Measurements from ENCODE around the gene RUNX2.

DNA sequence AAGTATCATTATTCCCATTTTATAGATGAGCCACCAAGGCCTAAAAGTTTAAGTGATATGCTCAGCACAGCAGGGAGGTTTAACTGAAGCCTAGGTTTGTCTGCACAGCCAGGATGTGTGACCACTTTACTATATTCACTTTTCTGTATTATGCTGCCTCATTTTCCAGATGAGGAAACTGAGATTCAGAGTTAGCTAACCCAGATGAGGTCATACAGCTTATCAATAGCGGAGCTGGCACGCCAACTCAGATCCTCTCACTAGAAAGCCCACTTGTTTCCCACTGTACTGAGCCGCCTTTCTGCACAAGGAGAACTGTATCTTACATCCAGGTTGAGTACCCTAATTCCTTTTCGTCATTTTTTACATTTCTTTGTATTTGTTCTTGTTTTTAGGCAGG is 181.3 kb downstream of the RUNX2 start:
- TF ChIP-seq, protein P1, sequence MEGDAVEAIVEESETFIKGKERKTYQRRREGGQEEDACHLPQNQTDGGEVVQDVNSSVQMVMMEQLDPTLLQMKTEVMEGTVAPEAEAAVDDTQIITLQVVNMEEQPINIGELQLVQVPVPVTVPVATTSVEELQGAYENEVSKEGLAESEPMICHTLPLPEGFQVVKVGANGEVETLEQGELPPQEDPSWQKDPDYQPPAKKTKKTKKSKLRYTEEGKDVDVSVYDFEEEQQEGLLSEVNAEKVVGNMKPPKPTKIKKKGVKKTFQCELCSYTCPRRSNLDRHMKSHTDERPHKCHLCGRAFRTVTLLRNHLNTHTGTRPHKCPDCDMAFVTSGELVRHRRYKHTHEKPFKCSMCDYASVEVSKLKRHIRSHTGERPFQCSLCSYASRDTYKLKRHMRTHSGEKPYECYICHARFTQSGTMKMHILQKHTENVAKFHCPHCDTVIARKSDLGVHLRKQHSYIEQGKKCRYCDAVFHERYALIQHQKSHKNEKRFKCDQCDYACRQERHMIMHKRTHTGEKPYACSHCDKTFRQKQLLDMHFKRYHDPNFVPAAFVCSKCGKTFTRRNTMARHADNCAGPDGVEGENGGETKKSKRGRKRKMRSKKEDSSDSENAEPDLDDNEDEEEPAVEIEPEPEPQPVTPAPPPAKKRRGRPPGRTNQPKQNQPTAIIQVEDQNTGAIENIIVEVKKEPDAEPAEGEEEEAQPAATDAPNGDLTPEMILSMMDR (IDR thresholded peaks at IDR 0.05; ENCODE audit: poor library complexity) = no peak
- TF ChIP-seq EZH2 (IDR thresholded peaks at IDR 0.05; ENCODE audit: borderline replicate concordance) (no peak), EZH2phosphoT487 (IDR thresholded peaks at IDR 0.05; ENCODE audit: low read depth, severe bottlenecking, unreplicated experiment) (no peak)

Data from hepatocyte (in vitro differentiated cells).